NCI-H774 (cell line): ENCODE measurements around the gene ADGRE2.

Source experiments
- DNase-seq: peaks from one replicate; lab custom pipeline; 2025; lab: John Stamatoyannopoulos, UW

The ADGRE2 gene

GRCh38 chr19:14733574-14733973, 44.8 kb downstream of the ADGRE2 start:
- no peak for DNase-seq

GRCh38 chr19:14732510-14732909, 45.9 kb downstream of the ADGRE2 start:
- DNase-seq = no peak

GRCh38 chr19:14731200-14731599, 47.2 kb downstream of the ADGRE2 start:
- no peak for DNase-seq

- no peak for DNase-seq
Observed at GRCh38 chr19:14728595-14728994, 49.8 kb downstream of the ADGRE2 start.

- DNase-seq = no peak
Observed at GRCh38 chr19:14722127-14722526, 56.2 kb downstream of the ADGRE2 start.

- DNase-seq = no peak
Observed at GRCh38 chr19:14719162-14719561, 59.2 kb downstream of the ADGRE2 start.

- DNase-seq = no peak
Observed at GRCh38 chr19:14718522-14719116, 59.7 kb downstream of the ADGRE2 start.

GRCh38 chr19:14715841-14716240, 62.5 kb downstream of the ADGRE2 start:
- no peak for DNase-seq

GRCh38 chr19:14704450-14704849, 73.9 kb downstream of the ADGRE2 start:
- DNase-seq = no peak

GRCh38 chr19:14703833-14704232, 74.5 kb downstream of the ADGRE2 start:
- no peak for DNase-seq

- no peak for DNase-seq
Observed at GRCh38 chr19:14700711-14701375, 77.5 kb downstream of the ADGRE2 start.

- DNase-seq = no peak
Observed at GRCh38 chr19:14699641-14700040, 78.7 kb downstream of the ADGRE2 start.

GRCh38 chr19:14695471-14695870, 82.9 kb downstream of the ADGRE2 start:
- DNase-seq = no peak

- no peak for DNase-seq
Observed at GRCh38 chr19:14694641-14695266, 83.6 kb downstream of the ADGRE2 start.

GRCh38 chr19:14689598-14690503, 88.5 kb downstream of the ADGRE2 start, which contains the start of gene ZNF333:
Gene ZNF333 (plus strand): TSS chr19:14690048. CDS start chr19:14693492, 3,444 bp downstream.
- DNase-seq = peak; percentile 89

- no peak for DNase-seq
Observed at GRCh38 chr19:14686411-14686810, 91.9 kb downstream of the ADGRE2 start.

- DNase-seq = no peak
Observed at GRCh38 chr19:14683439-14683838, 94.9 kb downstream of the ADGRE2 start.
